NB4 (cell line): ENCODE data around the gene ADGRE3.
A peak's percentile ranks its signal among the peaks of the same experiment; 100 is the strongest.
"Not testable (repeated sequence)": the region's sequence is repeated elsewhere in the genome, so short reads cannot be mapped to it uniquely, and the experiment has no call there.

Source experiments
- DNase-seq: peaks from one replicate; pipeline ENCODE4 v3.0.0; 2010; ENCODE audit warnings: low read depth
- H3K4me3 ChIP-seq: one replicate; pipeline ENCODE4 v1.5.1; 2011; ENCODE audit warnings: mild to moderate bottlenecking, low read depth, low read length, moderate library complexity
- CTCF ChIP-seq: IDR thresholded peaks from one replicate; pipeline ENCODE4 v1.5.1; 2012; ENCODE audit warnings: low read depth, low read length
- MAX ChIP-seq: IDR thresholded peaks from 2 replicates; pipeline ENCODE4 v1.6.1; 2011; ENCODE audit warnings: low read depth, low read length
- MYC ChIP-seq: IDR thresholded peaks from 2 replicates; pipeline ENCODE4 v1.6.1; 2011; ENCODE audit warnings: low read depth, low read length
- POLR2A ChIP-seq: IDR thresholded peaks from 2 replicates; pipeline ENCODE4 v1.6.1; 2011; ENCODE audit warnings: mild to moderate bottlenecking; ENCODE audit not compliant: insufficient read length; ENCODE audit errors: extremely low read depth

ADGRE3 gene

GRCh38 chr19:14639536-14640277, 34.9 kb downstream of the ADGRE3 start:
- no peak overlapping the region for H3K4me3 ChIP-seq
- TF ChIP-seq CTCF: no peak
- no peak for TF ChIP-seq MAX
- no peak for DNase-seq

GRCh38 chr19:14632286-14632685, 42.4 kb downstream of the ADGRE3 start:
- no peak overlapping the region for H3K4me3 ChIP-seq
- DNase-seq: peak; percentile 66
- TF ChIP-seq MYC: peak; percentile 87
- peak; percentile 82 for TF ChIP-seq MAX
- TF ChIP-seq CTCF: no peak
- TF ChIP-seq POLR2A: no peak

GRCh38 chr19:14629557-14629956, 45.1 kb downstream of the ADGRE3 start:
- DNase-seq: no peak
- TF ChIP-seq MAX (no peak), POLR2A (no peak), CTCF (no peak), MYC (no peak)
- no peak overlapping the region for H3K4me3 ChIP-seq

GRCh38 chr19:14624491-14624890, 50.2 kb downstream of the ADGRE3 start:
- DNase-seq: peak; percentile 82
- not testable (repeated sequence) for H3K4me3 ChIP-seq

- TF ChIP-seq POLR2A (no peak), CTCF (no peak), MAX (no peak), MYC (no peak)
- no peak for DNase-seq
- H3K4me3 ChIP-seq: no peak overlapping the region
These were observed 55.2 kb downstream of the ADGRE3 start for GRCh38 chr19:14619404-14619803.

- DNase-seq: peak; percentile 69
- no peak for TF ChIP-seq MYC
- no peak for TF ChIP-seq CTCF
- TF ChIP-seq POLR2A: no peak
- H3K4me3 ChIP-seq: no peak overlapping the region
These were observed 58.2 kb downstream of the ADGRE3 start for GRCh38 chr19:14616407-14616806.
